Tibial nerve (tissue), 4 donors: ENCODE data around the gene OR51E1.

Experiments used
- EP300 ChIP-seq, 2 donors: sonication (generic); formaldehyde crosslinking; IDR thresholded peaks; one replicate each; pipeline ENCODE4 v1.6.1; 2017; ENCODE audit warnings: antibody characterized with exemption in 2 of 2, mild to moderate bottlenecking in 1 of 2
- POLR2A ChIP-seq, 2 donors: fragments of 450-650 bp; IDR thresholded peaks; one replicate each; pipeline ENCODE4 v1.6.1; 2017; ENCODE audit warnings: antibody characterized with exemption in 2 of 2, mild to moderate bottlenecking in 2 of 2, moderate library complexity in 2 of 2
- TF ChIP-seq, protein P1 (sequence below), 5 experiments: fragments of 200-600 bp in 3 of 5; fragments of 450-650 bp in 2 of 5; sonication (generic) in 3 of 5; IDR thresholded peaks; one replicate each; pipeline ENCODE4 v1.5.1; 2016 to 2019; ENCODE audit warnings: antibody characterized with exemption in 5 of 5, mild to moderate bottlenecking in 3 of 5, moderate library complexity in 2 of 5

- TF ChIP-seq, protein P1, sequence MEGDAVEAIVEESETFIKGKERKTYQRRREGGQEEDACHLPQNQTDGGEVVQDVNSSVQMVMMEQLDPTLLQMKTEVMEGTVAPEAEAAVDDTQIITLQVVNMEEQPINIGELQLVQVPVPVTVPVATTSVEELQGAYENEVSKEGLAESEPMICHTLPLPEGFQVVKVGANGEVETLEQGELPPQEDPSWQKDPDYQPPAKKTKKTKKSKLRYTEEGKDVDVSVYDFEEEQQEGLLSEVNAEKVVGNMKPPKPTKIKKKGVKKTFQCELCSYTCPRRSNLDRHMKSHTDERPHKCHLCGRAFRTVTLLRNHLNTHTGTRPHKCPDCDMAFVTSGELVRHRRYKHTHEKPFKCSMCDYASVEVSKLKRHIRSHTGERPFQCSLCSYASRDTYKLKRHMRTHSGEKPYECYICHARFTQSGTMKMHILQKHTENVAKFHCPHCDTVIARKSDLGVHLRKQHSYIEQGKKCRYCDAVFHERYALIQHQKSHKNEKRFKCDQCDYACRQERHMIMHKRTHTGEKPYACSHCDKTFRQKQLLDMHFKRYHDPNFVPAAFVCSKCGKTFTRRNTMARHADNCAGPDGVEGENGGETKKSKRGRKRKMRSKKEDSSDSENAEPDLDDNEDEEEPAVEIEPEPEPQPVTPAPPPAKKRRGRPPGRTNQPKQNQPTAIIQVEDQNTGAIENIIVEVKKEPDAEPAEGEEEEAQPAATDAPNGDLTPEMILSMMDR (IDR thresholded peaks at IDR 0.05): no peak
- TF ChIP-seq POLR2A (IDR thresholded peaks at IDR 0.05) (no peak), EP300 (IDR thresholded peaks at IDR 0.05) (no peak)
Observed at GRCh38 chr11:4672470-4672869, 28.7 kb downstream of the OR51E1 start.
